ENCODE data around the gene SAXO1. TPM values are rescaled to one million over a fixed set of nuclear protein-coding genes. Genes with fewer than 3 reads are reported as not detected.

SAXO1 gene
- total RNA-seq, 1 experiment from 2014 or later: 0.09 TPM

GRCh38 chr9:19048966-19049916, 16.2 kb upstream of the SAXO1 start, which contains the start of gene RRAGA (continued):
- TF ChIP-seq CTCF (IDR thresholded peaks at IDR 0.05): peak; percentile 80
- TF ChIP-seq NFE2L1 (CRISPR knock-in tag; IDR thresholded peaks at IDR 0.05): peak; percentile 35; the same call in 1 of the 2 replicates
- TF ChIP-seq ZNF138 (CRISPR knock-in tag; conservative IDR thresholded peaks at IDR 0.05): no peak; the same call in 1 of the 2 replicates
- TF ChIP-seq USF2 (CRISPR knock-in tag; IDR thresholded peaks at IDR 0.05): no peak; the same call in 1 of the 2 replicates
- TF ChIP-seq SMAD3 (CRISPR knock-in tag; IDR thresholded peaks at IDR 0.05; ENCODE audit: borderline replicate concordance): no peak
- 0 out of 2 replicates have a peak, but pooled peaks have one; percentile 77 for TF ChIP-seq FOXP1 (CRISPR knock-in tag; IDR thresholded peaks at IDR 0.05; ENCODE audit: borderline replicate concordance)
- no peak for TF ChIP-seq IRF2 (CRISPR knock-in tag; IDR thresholded peaks at IDR 0.05; ENCODE audit: borderline replicate concordance, low read depth)
- TF ChIP-seq, protein P1, sequence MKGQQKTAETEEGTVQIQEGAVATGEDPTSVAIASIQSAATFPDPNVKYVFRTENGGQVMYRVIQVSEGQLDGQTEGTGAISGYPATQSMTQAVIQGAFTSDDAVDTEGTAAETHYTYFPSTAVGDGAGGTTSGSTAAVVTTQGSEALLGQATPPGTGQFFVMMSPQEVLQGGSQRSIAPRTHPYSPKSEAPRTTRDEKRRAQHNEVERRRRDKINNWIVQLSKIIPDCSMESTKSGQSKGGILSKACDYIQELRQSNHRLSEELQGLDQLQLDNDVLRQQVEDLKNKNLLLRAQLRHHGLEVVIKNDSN (CRISPR knock-in tag; IDR thresholded peaks at IDR 0.05): no peak; the same call in 1 of the 2 replicates
- TF ChIP-seq ARID4B (CRISPR knock-in tag; IDR thresholded peaks at IDR 0.05; ENCODE audit: borderline replicate concordance): peak; percentile 72; the same call in 1 of the 2 replicates
- TF ChIP-seq, protein P2, sequence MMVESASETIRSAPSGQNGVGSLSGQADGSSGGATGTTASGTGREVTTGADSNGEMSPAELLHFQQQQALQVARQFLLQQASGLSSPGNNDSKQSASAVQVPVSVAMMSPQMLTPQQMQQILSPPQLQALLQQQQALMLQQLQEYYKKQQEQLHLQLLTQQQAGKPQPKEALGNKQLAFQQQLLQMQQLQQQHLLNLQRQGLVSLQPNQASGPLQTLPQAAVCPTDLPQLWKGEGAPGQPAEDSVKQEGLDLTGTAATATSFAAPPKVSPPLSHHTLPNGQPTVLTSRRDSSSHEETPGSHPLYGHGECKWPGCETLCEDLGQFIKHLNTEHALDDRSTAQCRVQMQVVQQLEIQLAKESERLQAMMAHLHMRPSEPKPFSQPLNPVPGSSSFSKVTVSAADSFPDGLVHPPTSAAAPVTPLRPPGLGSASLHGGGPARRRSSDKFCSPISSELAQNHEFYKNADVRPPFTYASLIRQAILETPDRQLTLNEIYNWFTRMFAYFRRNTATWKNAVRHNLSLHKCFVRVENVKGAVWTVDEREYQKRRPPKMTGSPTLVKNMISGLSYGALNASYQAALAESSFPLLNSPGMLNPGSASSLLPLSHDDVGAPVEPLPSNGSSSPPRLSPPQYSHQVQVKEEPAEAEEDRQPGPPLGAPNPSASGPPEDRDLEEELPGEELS (CRISPR knock-in tag; IDR thresholded peaks at IDR 0.05): peak; percentile 61; the same call in 1 of the 2 replicates
- TF ChIP-seq ETV6 (CRISPR knock-in tag; IDR thresholded peaks at IDR 0.05): peak; percentile 90
- TF ChIP-seq EMX1 (CRISPR knock-in tag; IDR thresholded peaks at IDR 0.05): 0 out of 2 replicates have a peak, but pooled peaks have one; percentile 60

GRCh38 chr9:19036611-19037010, 3.6 kb upstream of the SAXO1 start:
- peaks cover 21% of the 10 kb centered on the region for H3K36me3 Mint-ChIP-seq
- POLR2A ChIA-PET: no interaction called here
- DNase-seq (ENCODE audit: low spot score) (no peak), ATAC-seq (peak; percentile 41; the same call in 1 of the 2 replicates)
- peaks cover 4% of the 10 kb centered on the region for H3K4me1 Mint-ChIP-seq
- H3K27ac Mint-ChIP-seq: no peak overlapping the region
- H3K27me3 Mint-ChIP-seq (ENCODE audit: low read depth): no peaks in the 10 kb centered on the region; the same call in 1 of the 2 replicates
- H3K4me3 Mint-ChIP-seq: no peak overlapping the region
- CTCF ChIA-PET: interaction anchor here (0.6 to 1.3 kb wide), 3 partner anchors 12 to 429 kb away, joined by 3 to 6 read pairs (median 5); partner anchors contain the start of gene RRAGA
- H3K9me3 Mint-ChIP-seq: peaks cover 29% of the 10 kb centered on the region
- TF ChIP-seq ZSCAN18 (CRISPR knock-in tag; IDR thresholded peaks at IDR 0.05) (0 out of 2 replicates have a peak, but pooled peaks have one; percentile 2), ELF4 (CRISPR knock-in tag; IDR thresholded peaks at IDR 0.05; ENCODE audit: low read depth) (0 out of 2 replicates have a peak, but pooled peaks have one; percentile 32), JAZF1 (CRISPR knock-in tag; IDR thresholded peaks at IDR 0.05) (no peak)
- TF ChIP-seq, protein P3, sequence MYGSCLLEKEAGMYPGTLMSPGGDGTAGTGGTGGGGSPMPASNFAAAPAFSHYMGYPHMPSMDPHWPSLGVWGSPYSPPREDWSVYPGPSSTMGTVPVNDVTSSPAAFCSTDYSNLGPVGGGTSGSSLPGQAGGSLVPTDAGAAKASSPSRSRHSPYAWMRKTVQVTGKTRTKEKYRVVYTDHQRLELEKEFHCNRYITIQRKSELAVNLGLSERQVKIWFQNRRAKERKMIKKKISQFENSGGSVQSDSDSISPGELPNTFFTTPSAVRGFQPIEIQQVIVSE (CRISPR knock-in tag; IDR thresholded peaks at IDR 0.05; ENCODE audit: borderline replicate concordance): no peak
- TF ChIP-seq, protein P4, sequence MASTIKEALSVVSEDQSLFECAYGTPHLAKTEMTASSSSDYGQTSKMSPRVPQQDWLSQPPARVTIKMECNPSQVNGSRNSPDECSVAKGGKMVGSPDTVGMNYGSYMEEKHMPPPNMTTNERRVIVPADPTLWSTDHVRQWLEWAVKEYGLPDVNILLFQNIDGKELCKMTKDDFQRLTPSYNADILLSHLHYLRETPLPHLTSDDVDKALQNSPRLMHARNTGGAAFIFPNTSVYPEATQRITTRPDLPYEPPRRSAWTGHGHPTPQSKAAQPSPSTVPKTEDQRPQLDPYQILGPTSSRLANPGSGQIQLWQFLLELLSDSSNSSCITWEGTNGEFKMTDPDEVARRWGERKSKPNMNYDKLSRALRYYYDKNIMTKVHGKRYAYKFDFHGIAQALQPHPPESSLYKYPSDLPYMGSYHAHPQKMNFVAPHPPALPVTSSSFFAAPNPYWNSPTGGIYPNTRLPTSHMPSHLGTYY (CRISPR knock-in tag; IDR thresholded peaks at IDR 0.05): no peak
